ENCODE results near the gene KRT8.

The KRT8 gene

GRCh38 chr12:52896190-52897100, 8.4 kb downstream of the KRT8 start:
- intact Hi-C loops (cut with DNase I; ENCODE audit: low total_unique reads): no loop called here

GRCh38 chr12:52895726-52896189, 9.1 kb downstream of the KRT8 start:
- no peak for DNase-seq
- intact Hi-C loops (cut with DNase I; ENCODE audit: low total_unique reads): no loop called here
- H3K4me3 ChIP-seq: no peak overlapping the region
- H3K9me3 ChIP-seq: peaks cover 0 to 3% (median 0%) of the 10 kb centered on the region in 3 donors
- TF ChIP-seq CTCF (IDR thresholded peaks at IDR 0.05): no peak
- no peak overlapping the region for H3K27ac ChIP-seq
- peaks cover 0 to 30% (median 0%) of the 10 kb centered on the region in 3 donors for H3K36me3 ChIP-seq
- H3K4me1 ChIP-seq: peaks cover 0 to 17% (median 5%) of the 10 kb centered on the region in 4 donors
- no peaks in the 10 kb centered on the region for H3K27me3 ChIP-seq

More at GRCh38 chr12:52896190-52897100, 8.4 kb downstream of the KRT8 start:
- H3K27ac ChIP-seq: no peak overlapping the region
- DNase-seq: no peak
- H3K4me1 ChIP-seq: peaks cover 0 to 17% (median 5%) of the 10 kb centered on the region in 4 donors
- peaks cover 0 to 30% (median 0%) of the 10 kb centered on the region in 3 donors for H3K36me3 ChIP-seq
- H3K4me3 ChIP-seq: no peak overlapping the region
- no peaks in the 10 kb centered on the region for H3K27me3 ChIP-seq
- TF ChIP-seq CTCF (IDR thresholded peaks at IDR 0.05): no peak
- peaks cover 0 to 3% (median 0%) of the 10 kb centered on the region in 3 donors for H3K9me3 ChIP-seq

GRCh38 chr12:52892974-52893373, 11.9 kb downstream of the KRT8 start:
- Histone ChIP-seq H3K27me3 (no peaks in the 10 kb centered on the region), H3K4me3 (no peak overlapping the region), H3K4me1 (peaks cover 0 to 17% (median 5%) of the 10 kb centered on the region in 4 donors), H3K27ac (no peak overlapping the region), H3K9me3 (peaks cover 0 to 3% (median 0%) of the 10 kb centered on the region in 3 donors), H3K36me3 (peaks cover 0 to 8% (median 0%) of the 10 kb centered on the region in 3 donors)
- no peak for DNase-seq
- TF ChIP-seq CTCF (IDR thresholded peaks at IDR 0.05): no peak
- intact Hi-C loops (cut with DNase I; ENCODE audit: low total_unique reads): no loop called here

- H3K27ac ChIP-seq: no peak overlapping the region
- no peak for DNase-seq
- no peak overlapping the region for H3K4me3 ChIP-seq
- intact Hi-C loops (cut with DNase I; ENCODE audit: low total_unique reads): no loop called here
- H3K36me3 ChIP-seq: peaks cover 0 to 4% (median 0%) of the 10 kb centered on the region in 3 donors
- H3K4me1 ChIP-seq: peaks cover 0 to 17% (median 5%) of the 10 kb centered on the region in 4 donors
- no peaks in the 10 kb centered on the region for H3K27me3 ChIP-seq
- peaks cover 0 to 3% (median 0%) of the 10 kb centered on the region in 3 donors for H3K9me3 ChIP-seq
- no peak for TF ChIP-seq CTCF (IDR thresholded peaks at IDR 0.05)
Observed at GRCh38 chr12:52892207-52892852, 12.5 kb downstream of the KRT8 start.

GRCh38 chr12:52891044-52891443, 13.8 kb downstream of the KRT8 start:
- intact Hi-C loops (cut with DNase I; ENCODE audit: low total_unique reads): no loop called here
- TF ChIP-seq CTCF (IDR thresholded peaks at IDR 0.05): no peak
- Histone ChIP-seq H3K9me3 (peaks cover 0 to 3% (median 0%) of the 10 kb centered on the region in 3 donors), H3K36me3 (no peaks in the 10 kb centered on the region), H3K27ac (no peak overlapping the region), H3K27me3 (no peaks in the 10 kb centered on the region), H3K4me3 (no peak overlapping the region), H3K4me1 (peaks cover 0 to 8% (median 0%) of the 10 kb centered on the region in 4 donors)
- DNase-seq: no peak

Data from tibial artery (tissue), 4 donors.